DND-41 (cell line): ENCODE data around the gene ALG3.

Experiments used
- ATAC-seq: fragments of 200-7000 bp; cut with Tn5 transposase; 3 replicates; pipeline ENCODE4 v1.9.1; 2021; ENCODE audit warnings: low read depth; ENCODE audit not compliant: insufficient read depth
- DNase-seq: peaks from one replicate; pipeline ENCODE4 v3.0.0-alpha.2; 2020
- H2AFZ ChIP-seq: 2 replicates; pipeline ENCODE4 v1.6.0; 2012; ENCODE audit warnings: low read depth, low read length
- H3K27ac ChIP-seq: 2 replicates; pipeline ENCODE4 v1.5.1; 2012; ENCODE audit warnings: low read length, inconsistent platforms
- H3K27me3 ChIP-seq: fragments of 200-600 bp; sonication (generic); 2 replicates; pipeline ENCODE4 v1.6.0; 2012; ENCODE audit warnings: low read length, mild to moderate bottlenecking, inconsistent platforms; ENCODE audit not compliant: insufficient read depth, poor library complexity
- H3K36me3 ChIP-seq: 2 replicates; pipeline ENCODE4 v1.5.1; 2012; ENCODE audit warnings: low read length, inconsistent platforms; ENCODE audit not compliant: insufficient read depth
- H3K4me1 ChIP-seq: 2 replicates; pipeline ENCODE4 v1.5.1; 2012; ENCODE audit warnings: mild to moderate bottlenecking, low read length; ENCODE audit not compliant: insufficient read depth
- H3K4me2 ChIP-seq: 2 replicates; pipeline ENCODE4 v1.6.0; 2012; ENCODE audit warnings: mild to moderate bottlenecking, moderate library complexity, low read length, inconsistent platforms; ENCODE audit not compliant: insufficient read depth
- H3K4me3 ChIP-seq, 2 experiments: fragments of 200-600 bp in 1 of 2; shearing (Covaris generic) in 1 of 2; 2 replicates each; pipeline ENCODE4 v1.5.1; 2012 to 2016; ENCODE audit warnings: inconsistent platforms in 2 of 2, low read length in 2 of 2, mild to moderate bottlenecking in 2 of 2, low read depth in 1 of 2, moderate library complexity in 1 of 2
- H3K79me2 ChIP-seq: 2 replicates; pipeline ENCODE4 v1.6.0; 2012; ENCODE audit warnings: low read length, inconsistent platforms; ENCODE audit not compliant: insufficient read depth
- H3K9ac ChIP-seq: 2 replicates; pipeline ENCODE4 v1.6.0; 2012; ENCODE audit warnings: low read depth, mild to moderate bottlenecking, inconsistent platforms, low read length, moderate library complexity
- H3K9me3 ChIP-seq: 2 replicates; pipeline ENCODE4 v1.5.1; 2012; ENCODE audit warnings: low read length, moderate library complexity, mild to moderate bottlenecking, inconsistent platforms; ENCODE audit not compliant: insufficient read depth, severe bottlenecking
- H4K20me1 ChIP-seq: 2 replicates; pipeline ENCODE4 v1.6.0; 2012; ENCODE audit warnings: low read length; ENCODE audit not compliant: insufficient read depth
- CTCF ChIP-seq: IDR thresholded peaks from 2 replicates; pipeline ENCODE4 v1.5.1; 2012; ENCODE audit warnings: borderline replicate concordance, low read length, moderate library complexity, mild to moderate bottlenecking; ENCODE audit not compliant: poor library complexity, severe bottlenecking; ENCODE audit errors: extremely low read depth
- EZH2 ChIP-seq: IDR thresholded peaks from 3 replicates; pipeline ENCODE4 v1.6.1; 2012; ENCODE audit warnings: borderline replicate concordance, low read depth, mild to moderate bottlenecking, moderate library complexity, low read length, inconsistent platforms; ENCODE audit not compliant: severe bottlenecking

ALG3 gene

GRCh38 chr3:184235381-184236032 is 13.3 kb downstream of the ALG3 start:
- H3K4me1 ChIP-seq = no peaks in the 10 kb centered on the region

GRCh38 chr3:184234671-184235380 is 13.9 kb downstream of the ALG3 start:
- no peak overlapping the region for H2AFZ ChIP-seq
- no peaks in the 10 kb centered on the region for H3K36me3 ChIP-seq
- H3K4me3 ChIP-seq = no peak overlapping the region
- H3K27me3 ChIP-seq = peaks cover 19% of the 10 kb centered on the region
- H4K20me1 ChIP-seq = peaks cover 6% of the 10 kb centered on the region; the same call in 1 of the 2 replicates
- DNase-seq (no peak), ATAC-seq (no peak)
- H3K4me2 ChIP-seq = no peak overlapping the region
- H3K4me1 ChIP-seq = peaks cover 4% of the 10 kb centered on the region
- H3K27ac ChIP-seq = no peak overlapping the region
- no peaks in the 10 kb centered on the region for H3K79me2 ChIP-seq
- no peaks in the 10 kb centered on the region for H3K9me3 ChIP-seq
- TF ChIP-seq EZH2 = no peak
- TF ChIP-seq CTCF = no peak
- H3K9ac ChIP-seq = no peak overlapping the region

More at GRCh38 chr3:184235381-184236032, 13.3 kb downstream of the ALG3 start:
- no peak for ATAC-seq
- no peak for DNase-seq
- Histone ChIP-seq H3K27ac (no peak overlapping the region), H4K20me1 (peaks cover 12% of the 10 kb centered on the region; the same call in 1 of the 2 replicates), H3K36me3 (no peaks in the 10 kb centered on the region), H3K27me3 (peaks cover 14% of the 10 kb centered on the region), H3K79me2 (no peaks in the 10 kb centered on the region), H3K4me2 (no peak overlapping the region), H3K9me3 (no peaks in the 10 kb centered on the region), H3K4me3 (no peak overlapping the region), H3K9ac (no peak overlapping the region), H2AFZ (no peak overlapping the region)
- no peak for TF ChIP-seq EZH2

- Histone ChIP-seq H3K79me2 (no peaks in the 10 kb centered on the region), H3K27ac (no peak overlapping the region), H3K9ac (no peak overlapping the region), H4K20me1 (peaks cover 2% of the 10 kb centered on the region; the same call in 1 of the 2 replicates), H3K4me3 (no peak overlapping the region), H3K27me3 (peaks cover 24% of the 10 kb centered on the region), H2AFZ (no peak overlapping the region), H3K9me3 (no peaks in the 10 kb centered on the region), H3K4me1 (peaks cover 10% of the 10 kb centered on the region), H3K4me2 (no peak overlapping the region), H3K36me3 (no peaks in the 10 kb centered on the region)
- TF ChIP-seq CTCF (no peak), EZH2 (no peak)
- no peak for ATAC-seq
- no peak for DNase-seq
These were observed 14.5 kb downstream of the ALG3 start for GRCh38 chr3:184234224-184234623.
